Measurements from ENCODE around the gene HPSE2. TPM values are rescaled to one million over a fixed set of nuclear protein-coding genes. Genes with fewer than 3 reads are reported as not detected.
A peak's percentile ranks its signal among the peaks of the same experiment; 100 is the strongest.

Gene HPSE2
- total RNA-seq, 1 experiment from 2014 or later: 0.20 TPM

DNA sequence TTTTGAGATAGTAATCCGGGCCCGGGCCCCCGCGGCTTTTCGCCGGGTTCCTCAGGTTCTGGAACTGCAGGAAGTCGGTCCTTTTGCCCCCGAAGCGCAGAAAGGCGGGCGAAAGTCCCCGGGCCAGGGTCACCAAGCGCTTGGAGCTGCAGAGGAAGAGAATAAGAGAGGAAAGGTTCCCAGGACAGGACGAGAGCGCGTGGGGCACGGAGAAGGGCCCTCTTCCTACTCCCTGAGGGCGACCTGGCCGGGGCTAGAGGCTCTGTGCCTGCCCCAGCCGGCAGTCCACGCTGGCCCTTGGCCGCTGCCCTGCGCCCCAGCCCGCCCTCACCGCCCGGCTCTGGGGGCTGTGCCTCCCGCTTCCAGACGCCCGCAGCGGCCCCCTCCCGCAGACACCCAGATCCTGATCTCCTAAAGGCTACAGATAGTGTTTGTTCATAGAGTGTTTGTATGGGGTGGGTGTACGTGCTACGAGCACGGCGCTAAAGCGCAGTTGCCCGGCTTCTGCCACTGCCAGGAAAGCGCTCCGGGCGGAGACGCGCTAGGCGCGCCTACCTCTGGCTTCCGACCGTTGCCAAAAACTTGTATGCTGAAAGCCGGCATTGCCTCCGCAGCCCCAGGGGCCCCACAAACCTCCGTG, 3.2 kb downstream of the HPSE2 start:
- Histone ChIP-seq H3K14ac (ENCODE audit: insufficient read depth, low read length) (no peak overlapping the region; the same call in 1 of the 2 replicates), H3K4me2 (ENCODE audit: insufficient read depth, insufficient read length, low read length) (peak overlapping the region; percentile 86), H3K23ac (ENCODE audit: insufficient read length, low read depth, low read length) (no peak overlapping the region), H2BK5ac (ENCODE audit: insufficient read length, low read length) (no peak overlapping the region), H2BK12ac (ENCODE audit: insufficient read length, low read depth, low read length) (no peak overlapping the region), H3K79me2 (ENCODE audit: insufficient read depth, low read length) (no peaks in the 10 kb centered on the region), H3K56ac (ENCODE audit: insufficient read length, low read depth, low read length) (no peak overlapping the region), H2BK120ac (ENCODE audit: low read depth, low read length, poor library complexity, severe bottlenecking) (no peak overlapping the region), H3K18ac (ENCODE audit: insufficient read length, low read depth, low read length) (no peak overlapping the region), H3K9ac (ENCODE audit: extremely low read depth, insufficient read length, low read length) (no peak overlapping the region), H4K5ac (ENCODE audit: insufficient read length, low read depth, low read length) (no peak overlapping the region), H3K79me1 (ENCODE audit: insufficient read depth, low read depth, low read length, poor library complexity, severe bottlenecking) (no peaks in the 10 kb centered on the region), H4K20me1 (ENCODE audit: control insufficient read depth, insufficient read depth, insufficient read length) (no peaks in the 10 kb centered on the region), H2AFZ (ENCODE audit: low read length) (no peak overlapping the region), H3K27ac (ENCODE audit: insufficient read length, low read depth, low read length) (no peak overlapping the region), H4K91ac (ENCODE audit: insufficient read length, low read depth, low read length) (no peak overlapping the region), H3T11ph (ENCODE audit: low read length) (no peak overlapping the region), H3K27me3 (ENCODE audit: insufficient read depth, low read length) (peaks cover 51% of the 10 kb centered on the region), H2BK20ac (ENCODE audit: low read depth, low read length, poor library complexity, severe bottlenecking) (no peak overlapping the region), H3K4me1 (ENCODE audit: insufficient read depth, low read length) (no peaks in the 10 kb centered on the region; the same call in 1 of the 2 replicates), H4K8ac (replicated peaks; ENCODE audit: insufficient read length, low read depth, low read length) (no peak overlapping the region), H3K9me3 (ENCODE audit: control insufficient read depth, low read depth, low read length) (no peaks in the 10 kb centered on the region), H2BK15ac (ENCODE audit: low read depth, low read length) (no peak overlapping the region), H3K4ac (ENCODE audit: low read depth, low read length) (no peak overlapping the region), H2AK5ac (ENCODE audit: insufficient read length, low read length) (no peak overlapping the region), H3K23me2 (ENCODE audit: insufficient read length, low read depth, low read length, poor library complexity, severe bottlenecking) (peaks cover 35% of the 10 kb centered on the region)
- Mint-ChIP-seq H3K4me3 (peak overlapping the region; percentile 62 to 76), H3K36me3 (ENCODE audit: insufficient read depth in 1 of 3, low read depth in 3 of 3) (no peaks in the 10 kb centered on the region), H3K27ac (no peak overlapping the region), H3K9me3 (peaks cover 0 to 3% of the 10 kb centered on the region in 2 experiments; a peak in 1 of 5 replicates), H3K27me3 (ENCODE audit: low read depth) (peaks cover 97% of the 10 kb centered on the region), H3K4me1 (peaks cover 42 to 58% of the 10 kb centered on the region in 2 experiments)
- DNase-seq: peak; percentile 66
- WGBS (ENCODE audit: extremely low coverage, insufficient read length, low lambda C conversion rate): no CpG with 5 or more reads among the region's 49 CpGs
- TF ChIP-seq, protein P1, sequence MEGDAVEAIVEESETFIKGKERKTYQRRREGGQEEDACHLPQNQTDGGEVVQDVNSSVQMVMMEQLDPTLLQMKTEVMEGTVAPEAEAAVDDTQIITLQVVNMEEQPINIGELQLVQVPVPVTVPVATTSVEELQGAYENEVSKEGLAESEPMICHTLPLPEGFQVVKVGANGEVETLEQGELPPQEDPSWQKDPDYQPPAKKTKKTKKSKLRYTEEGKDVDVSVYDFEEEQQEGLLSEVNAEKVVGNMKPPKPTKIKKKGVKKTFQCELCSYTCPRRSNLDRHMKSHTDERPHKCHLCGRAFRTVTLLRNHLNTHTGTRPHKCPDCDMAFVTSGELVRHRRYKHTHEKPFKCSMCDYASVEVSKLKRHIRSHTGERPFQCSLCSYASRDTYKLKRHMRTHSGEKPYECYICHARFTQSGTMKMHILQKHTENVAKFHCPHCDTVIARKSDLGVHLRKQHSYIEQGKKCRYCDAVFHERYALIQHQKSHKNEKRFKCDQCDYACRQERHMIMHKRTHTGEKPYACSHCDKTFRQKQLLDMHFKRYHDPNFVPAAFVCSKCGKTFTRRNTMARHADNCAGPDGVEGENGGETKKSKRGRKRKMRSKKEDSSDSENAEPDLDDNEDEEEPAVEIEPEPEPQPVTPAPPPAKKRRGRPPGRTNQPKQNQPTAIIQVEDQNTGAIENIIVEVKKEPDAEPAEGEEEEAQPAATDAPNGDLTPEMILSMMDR (conservative IDR thresholded peaks at IDR 0.05): no peak
